ENCODE data around the gene GAS6.

Gene GAS6

DNA sequence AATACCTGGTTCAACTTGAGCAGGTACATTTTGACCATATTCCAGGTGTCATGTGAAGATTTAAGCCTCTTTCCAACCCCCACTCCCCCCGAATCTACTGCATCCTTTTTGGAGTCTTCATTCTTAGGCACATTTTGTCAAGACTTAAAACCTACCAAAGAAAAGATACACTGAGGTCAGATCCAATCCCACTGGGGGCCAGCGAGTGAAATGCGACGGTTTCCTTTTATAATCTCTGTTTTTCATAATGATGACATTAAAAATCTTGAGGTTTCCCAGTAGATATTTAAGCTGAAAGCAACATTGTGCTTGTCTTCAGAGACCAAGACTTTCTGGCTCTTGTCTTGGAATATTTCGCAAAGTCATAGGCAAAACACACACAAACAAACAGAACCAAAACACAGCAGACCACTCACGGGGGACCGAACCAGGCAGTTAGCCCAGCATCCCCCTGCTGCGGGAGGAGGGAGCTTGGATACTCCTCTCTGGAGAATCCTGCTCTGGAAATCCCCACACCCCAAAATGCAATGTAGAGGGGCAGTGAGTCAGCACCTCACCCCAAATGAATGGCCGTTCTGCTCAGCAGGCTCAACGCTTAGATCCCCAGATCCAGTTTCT, 506 bp upstream of the GAS6 start:
- DNase-seq = peak; percentile 38

DNA sequence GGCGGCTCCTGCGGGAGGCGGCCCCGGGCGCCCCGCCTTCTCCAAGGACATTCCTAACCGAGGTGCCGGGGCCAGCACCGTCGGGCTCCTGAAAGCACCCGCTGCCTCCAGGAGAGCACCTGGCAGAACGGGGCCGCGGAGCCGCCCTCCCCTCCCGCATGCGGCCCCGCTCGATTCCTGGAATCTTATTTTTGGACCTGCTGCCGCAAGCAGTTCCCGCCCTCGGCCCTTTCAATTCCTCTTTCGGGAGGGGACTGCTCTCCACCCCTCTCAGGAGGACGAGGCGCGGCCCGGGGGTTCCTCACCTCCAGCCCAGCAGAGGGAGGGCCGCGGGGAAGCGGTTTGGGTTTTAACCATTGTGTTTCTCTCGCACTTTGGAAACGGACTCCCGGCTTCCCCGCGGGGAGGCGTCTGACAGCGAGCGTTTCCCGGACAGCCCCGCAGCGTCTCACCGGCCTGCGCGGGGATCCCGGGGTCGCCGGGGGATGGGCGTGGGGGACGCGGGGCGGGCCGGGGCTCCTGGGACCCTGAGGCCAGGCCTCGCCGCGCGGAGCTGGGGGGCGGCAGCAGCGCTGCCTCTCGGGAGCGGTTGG, 849 bp downstream of the GAS6 start:
- peak; percentile 54 for DNase-seq

DNA sequence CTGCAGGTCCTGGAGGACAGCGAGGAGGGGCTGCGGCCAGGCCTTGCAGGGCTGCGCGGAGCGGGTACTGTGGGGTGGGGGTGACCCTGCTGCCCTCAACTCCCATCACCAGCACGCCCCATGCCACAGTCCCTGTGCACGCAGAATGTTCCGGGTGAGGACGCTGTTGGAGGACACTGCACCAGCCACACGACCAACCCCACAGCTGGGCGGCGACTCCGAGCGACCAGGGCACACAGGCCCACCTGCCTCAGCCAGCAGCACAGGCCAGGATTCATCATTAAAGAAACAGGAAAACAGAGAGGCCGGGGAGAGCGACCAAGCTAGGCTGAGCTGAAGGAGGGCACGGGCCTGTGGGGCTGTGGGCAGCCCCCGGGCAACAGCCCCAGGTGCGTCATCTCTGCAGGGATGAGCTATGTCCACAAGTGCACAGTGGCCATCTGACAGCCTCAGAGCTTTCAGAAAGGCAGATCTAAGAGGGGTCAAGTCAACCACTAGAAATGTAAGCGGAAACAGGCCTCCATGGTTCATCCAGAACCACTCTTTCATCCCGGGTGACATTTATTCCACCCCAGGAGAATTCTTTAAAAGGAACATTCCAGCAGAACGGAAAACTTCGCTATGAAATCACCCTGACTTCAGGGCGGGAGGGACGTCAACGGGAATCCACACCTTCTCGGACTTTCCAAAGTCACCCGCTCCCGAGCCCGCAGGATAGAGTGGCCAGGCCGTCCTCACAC, 1.5 kb downstream of the GAS6 start:
- no peak for DNase-seq

DNA sequence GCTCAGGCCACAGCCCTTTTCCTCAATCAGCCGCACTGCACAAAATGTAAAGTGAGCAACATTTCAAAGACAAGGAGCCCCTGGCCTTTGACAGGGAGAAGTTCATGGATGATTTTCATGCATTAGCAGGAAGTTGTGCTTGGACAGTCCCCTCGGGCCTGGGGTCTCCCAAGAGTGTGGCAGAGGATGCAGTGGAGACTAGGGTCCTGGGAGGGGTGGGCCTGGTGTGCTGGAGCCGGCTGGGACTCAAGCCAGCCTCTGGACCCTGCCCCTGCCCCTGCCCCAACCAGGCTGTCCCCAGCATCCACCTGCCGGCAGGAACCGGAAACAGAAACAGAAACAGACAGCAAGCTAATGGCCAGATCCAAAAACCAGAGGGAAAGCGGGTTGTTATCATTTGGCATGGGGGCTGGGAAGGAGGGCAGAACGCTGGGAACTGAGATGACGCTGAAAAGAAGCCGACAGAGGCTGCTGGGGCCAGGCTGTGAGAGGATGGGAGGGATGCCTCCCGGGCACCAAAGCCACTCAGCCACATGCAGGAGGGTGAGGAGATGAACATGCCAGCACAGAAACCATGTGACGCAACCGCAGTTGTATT, 2.3 kb downstream of the GAS6 start:
- no peak for DNase-seq

DNA sequence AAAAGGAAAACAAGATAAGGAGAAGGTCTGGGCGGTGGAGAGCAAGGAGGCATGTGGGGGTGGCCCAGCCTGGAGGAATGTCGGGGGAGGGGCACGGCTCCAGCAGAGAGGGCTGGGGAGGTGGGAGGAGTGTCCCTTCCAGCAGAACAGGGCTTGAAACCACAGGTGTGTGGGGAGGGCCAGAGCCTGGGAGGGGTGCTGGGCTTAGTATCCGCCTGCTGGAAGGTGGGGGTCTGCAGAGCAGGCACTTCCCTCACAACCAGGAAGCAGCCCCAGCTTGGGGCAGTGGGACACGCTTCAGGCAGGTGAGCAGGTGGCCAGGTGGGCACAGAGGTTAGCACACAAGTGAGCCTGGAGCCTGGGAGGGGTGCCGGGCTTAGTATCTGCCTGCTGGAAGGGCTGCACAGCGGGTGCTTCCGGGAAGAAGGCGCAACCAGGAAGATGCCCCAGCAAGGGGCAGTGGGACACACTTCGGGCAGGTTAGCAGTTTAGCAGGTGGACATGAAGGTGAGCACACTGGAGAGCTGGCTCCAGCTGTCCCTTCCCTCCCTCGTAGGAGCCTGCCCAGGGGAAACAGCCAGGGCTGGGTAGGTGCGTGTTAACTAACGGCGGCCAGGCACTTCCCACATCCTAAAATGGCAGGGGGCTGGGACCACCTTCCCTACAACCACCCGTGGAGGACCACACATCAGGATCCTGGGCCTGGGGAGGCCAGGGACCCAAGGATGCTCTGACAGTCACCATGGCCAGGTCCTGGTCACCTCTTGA, 3.0 kb downstream of the GAS6 start:
- no peak for DNase-seq

DNA sequence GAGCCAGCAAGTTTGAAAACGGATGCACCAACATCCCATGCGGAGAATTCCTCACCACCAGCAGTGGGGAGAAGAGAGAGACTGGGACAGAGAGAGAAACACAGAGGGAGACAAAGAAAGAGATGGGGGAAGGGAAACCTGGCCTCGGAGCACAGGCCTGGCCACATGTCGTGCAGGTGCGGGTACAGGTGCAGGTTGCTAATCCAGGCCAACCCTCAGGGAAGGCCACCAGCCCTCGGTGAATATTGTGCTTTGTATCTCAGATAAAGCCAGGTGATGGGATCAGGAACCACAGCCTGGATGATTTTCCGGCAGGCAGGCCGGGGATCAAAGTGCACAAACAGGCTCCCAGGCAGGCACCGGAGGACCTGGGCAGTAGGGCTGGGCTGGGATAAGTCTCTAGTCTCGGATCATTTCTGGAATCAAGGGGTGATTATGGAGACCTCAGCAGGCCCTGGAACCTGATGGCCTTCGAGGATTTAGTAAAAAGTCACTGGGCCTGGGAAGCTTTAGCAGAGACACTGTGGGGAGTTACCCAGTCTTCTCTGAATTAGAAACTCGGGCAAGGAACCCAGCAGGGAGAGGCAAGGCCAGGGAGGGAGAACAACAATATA, 3.7 kb downstream of the GAS6 start:
- no peak for DNase-seq

DNA sequence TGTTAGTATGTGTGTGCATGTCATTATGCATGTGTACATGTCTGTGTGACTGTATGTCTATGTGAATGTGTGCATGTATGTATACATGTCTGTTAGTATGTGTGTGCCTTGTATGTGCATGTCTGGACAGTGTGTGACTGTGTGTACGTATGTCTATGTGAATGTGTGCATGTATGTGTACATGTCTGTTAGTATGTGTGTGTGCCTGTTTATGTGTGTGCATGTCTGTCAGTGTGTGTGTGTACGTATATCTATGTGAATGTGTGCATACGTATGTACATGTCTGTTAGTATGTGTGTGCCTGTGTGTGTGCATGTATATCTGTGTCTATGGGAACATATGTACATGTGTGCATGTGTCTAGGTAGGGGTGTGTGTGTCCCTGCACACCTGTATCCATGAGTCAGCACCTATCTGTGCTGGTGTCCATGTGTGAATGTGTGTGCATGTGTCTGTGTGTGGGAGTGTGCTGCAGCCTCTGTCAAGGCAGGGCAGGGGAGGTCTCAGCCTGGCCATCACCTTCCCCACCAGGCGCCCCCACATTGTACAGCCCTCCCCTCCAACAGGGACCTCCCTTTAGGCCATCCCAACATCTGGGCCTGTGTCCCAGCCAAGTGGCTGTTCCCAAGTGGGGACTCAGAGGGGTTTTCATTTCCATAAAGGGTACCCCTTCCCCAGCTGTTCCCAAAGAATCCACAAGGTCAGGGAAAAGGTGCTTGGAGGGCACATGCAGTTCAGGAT, 4.4 kb downstream of the GAS6 start:
- DNase-seq = no peak

DNA sequence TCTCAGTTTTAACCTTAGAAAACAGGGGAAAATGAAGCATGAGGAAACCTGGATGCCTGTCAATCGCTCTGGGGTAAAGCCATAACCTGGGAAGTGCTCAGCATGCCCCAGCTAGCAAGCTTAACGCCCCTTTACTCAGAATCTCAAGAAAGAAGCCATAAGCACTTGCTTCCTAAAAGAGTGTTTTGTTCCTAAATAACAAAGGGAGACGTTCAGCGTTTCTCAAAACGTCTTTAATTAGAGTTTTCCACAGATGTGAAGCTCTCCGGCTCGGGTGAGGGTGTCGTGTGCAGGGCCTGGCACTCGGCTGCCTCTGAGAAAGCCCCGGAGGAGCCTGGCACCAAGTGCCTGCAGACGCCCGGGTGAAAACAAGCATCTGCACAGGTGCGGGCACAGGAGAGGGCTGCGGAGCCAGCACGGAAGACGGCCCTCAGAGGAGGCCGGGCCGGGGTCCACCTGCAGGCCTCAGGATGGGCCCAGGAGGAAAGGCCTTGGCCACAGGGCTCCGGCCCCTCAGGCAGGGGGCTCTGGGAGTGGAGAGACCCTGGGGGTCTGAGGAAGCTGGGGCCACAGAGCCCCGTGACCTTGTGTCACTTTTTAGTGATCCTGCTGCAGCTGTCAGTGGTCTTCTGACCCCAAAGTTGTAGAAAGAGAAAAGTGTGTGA, 6.2 kb downstream of the GAS6 start:
- DNase-seq = no peak

DNA sequence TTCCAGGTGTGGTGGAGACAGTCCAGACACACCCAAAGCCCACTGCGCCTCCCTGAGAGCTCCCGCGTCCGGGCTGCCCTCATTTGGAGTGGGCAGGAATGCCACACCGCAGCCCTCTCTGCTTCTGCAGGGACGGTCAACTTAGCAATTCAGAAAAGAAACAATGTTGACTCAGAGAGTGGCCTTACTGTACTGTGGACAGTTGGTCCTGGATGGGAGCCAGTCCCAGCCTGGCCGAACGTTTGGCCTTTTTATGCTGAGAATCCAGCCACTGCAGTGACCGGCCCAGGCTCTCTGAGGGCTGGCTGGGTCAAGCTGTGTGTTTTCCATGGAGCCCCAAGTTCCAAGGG, 7.2 kb downstream of the GAS6 start:
- DNase-seq = no peak

DNA sequence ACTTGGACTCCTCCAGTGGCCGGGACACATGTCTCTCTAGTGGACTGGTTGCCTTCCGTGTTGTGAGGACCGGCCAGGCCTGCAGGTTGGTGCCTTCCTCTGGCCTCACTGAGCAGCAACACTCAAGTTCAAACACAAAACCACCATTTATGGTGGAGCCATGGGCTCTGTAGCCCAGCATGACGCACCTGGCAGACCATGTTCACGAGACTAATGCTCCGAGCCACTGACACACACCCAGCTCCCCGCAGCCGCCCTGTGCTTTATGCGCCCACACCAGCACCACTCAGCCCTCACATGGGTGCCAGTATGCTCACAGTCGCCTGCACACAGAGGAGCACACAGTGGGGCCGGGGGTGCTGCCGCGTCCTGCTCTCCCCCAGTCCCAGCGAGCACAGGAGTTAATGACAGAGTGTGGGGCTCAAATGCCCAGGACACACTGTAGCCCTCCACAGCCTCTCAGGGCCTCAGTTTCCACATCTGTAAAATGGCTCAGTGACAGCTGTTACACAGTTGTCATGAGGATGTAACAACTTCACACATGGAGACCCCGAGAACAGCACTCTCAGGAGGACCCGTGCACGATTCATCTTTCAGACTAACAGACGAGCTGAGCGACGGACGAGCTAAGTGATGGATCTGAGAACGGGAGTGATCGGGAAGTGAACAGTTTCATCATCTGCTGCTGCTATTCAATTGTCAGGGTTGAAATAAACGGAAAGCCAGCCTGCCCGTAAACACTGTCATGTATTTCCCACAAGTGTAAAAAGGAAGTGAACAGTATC, 7.8 kb downstream of the GAS6 start:
- no peak for DNase-seq

DNA sequence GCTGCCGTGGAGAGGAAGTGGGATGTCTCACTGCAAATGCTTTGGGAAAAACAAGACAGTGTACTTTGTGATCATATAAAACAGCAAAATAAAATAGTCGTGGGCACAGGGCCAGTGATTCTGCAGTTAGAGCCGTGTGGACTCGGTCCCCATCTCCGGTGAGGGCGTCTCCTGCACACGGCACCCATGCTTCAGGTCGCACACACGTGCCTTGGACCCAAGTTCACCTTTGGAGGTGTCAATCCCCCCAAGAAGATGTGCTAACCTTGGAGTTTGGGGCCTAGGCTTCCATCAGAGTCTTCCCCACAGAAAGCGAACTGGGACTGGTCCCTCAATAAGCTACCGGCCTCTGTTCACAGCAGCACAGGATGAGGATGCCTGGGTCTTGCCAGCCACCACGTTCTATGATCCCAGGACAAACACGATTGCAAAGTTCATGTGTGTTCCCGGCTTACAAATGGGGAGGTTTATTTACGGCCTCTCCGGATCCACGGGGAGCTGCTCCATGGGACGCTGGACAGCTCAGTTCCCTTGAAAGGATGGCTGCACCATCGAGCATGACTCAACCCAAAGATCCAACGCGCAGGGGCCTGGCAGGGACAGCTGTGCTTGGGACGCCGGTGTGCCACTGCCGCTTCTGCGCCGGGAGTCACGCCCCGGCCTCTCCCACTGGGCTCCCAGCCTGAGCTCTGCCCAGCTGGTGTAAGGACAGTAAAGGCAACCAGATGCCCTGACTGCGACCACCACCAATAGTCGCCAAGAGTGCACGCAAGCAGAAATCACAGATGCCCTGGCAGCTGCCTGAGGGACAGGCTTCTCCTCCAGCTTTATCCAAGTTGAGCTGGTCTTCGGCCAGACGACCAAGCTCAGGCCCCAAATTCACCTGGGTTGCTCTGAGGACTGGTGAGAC, 8.6 kb downstream of the GAS6 start:
- no peak for DNase-seq

DNA sequence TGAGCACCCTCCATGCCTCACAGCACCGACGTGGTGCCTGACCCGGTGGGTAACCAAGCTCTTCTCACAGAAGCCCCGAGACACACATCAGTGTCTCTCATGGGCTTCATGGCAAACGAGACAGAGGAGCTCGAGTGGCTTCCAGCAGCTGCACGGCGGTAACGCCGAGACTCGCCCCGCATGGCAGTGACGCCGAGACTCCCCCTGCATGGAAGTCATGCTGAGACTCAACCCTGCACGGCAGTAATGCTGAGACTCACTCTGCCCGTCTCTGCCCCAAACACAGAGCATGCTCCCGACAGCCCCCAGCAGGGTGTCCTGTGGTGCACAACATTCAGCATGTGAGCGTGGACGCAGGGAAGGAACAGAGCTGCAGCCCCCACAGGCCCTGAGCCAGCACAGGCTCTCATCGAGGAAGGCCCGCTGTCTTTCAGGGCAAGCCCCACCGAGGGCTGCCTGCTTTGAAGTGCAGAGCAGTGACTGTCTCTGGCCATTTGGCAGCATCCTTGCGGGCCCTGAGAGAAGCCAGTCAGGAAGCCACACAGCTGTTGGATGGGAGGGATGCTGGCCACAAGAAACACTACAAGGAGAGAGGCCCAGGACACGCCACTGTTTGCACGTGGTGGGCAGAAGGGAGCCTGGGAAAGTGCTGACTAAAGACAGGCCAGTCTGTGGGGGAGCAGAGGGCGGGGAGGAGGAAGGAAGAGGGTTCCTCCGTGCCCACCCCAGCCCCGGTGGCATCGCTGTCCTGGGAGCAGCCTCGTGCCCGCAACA, 9.5 kb downstream of the GAS6 start:
- DNase-seq = no peak

DNA sequence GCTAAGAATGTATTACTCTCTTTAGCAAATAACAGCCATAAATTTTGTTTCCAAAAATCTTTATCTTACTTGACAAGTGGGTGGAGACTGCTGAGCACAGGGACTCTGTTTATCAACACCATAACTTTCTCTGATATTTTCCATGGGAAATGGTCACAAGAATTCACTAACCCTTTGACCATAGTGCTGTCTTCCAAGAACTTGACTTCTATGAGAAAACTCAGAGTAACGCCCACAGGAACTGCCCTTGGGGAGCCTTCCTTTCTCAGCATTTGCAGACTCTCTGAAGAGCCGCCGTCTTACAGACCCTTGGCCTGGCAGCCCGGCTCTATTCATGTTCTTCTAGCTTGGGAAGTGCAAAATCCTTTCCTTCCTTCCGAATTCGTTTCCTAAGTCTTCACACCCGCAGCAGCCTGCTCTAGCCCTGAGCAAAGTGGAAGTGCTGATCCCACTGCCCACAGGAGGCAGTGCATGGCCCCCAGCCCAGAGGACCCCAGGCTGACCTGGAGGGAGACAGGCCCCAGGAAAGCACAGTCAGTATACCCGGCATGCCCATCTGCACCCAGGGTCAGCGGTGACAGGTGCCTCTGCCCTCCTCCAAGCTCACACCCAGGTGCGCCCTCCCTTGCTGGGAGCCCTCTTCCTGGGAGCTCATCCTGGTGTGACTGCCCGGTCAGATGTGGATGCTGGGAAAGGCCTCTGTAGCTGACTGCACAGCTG, 10.2 kb downstream of the GAS6 start:
- DNase-seq = no peak

DNA sequence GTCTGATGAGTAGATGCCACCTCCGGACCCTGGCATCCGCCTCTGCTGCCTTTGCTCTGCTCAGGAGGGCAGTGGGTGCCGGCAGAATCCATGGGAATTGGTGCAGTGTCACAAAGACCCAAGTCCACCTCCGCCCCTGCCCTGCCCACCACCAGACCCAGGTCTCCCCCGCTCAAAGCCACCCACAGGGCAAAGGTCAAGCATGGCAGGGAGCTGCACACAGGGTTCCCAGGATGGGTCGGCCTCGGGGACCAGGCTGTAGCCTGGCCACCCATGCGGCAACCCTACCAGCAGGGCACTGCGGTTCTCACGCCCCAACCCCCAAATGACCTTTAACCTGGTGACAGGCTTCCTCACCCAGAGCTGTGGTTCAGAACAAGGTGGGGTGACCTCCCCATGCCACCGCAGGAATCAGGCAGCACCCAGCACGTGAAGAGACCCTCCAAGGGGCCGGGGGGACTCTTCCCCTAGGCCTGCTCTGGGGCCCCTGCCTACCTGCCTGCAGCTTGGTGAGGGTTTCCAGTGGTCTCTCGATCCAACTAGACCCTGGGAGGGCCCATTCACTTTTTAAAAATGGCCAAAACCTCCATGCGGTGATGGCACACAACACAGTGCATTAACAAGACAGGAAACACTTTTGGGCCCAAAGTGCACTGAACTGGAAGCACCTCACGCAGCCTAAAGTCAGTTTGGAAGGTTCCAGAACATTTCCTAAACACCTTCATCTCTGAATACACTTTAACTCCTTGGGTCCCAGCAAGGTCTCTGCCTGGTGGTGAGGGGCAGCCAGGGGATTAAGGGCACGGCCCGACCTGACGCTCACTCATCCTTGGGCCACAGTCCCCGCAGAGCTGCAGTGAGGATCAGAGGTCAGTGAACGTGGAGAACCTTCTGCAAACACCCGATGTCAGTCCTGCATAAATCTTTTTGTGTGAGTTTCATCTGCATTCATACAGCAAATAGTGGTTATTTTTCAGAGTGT, 11.0 kb downstream of the GAS6 start:
- DNase-seq = no peak

DNA sequence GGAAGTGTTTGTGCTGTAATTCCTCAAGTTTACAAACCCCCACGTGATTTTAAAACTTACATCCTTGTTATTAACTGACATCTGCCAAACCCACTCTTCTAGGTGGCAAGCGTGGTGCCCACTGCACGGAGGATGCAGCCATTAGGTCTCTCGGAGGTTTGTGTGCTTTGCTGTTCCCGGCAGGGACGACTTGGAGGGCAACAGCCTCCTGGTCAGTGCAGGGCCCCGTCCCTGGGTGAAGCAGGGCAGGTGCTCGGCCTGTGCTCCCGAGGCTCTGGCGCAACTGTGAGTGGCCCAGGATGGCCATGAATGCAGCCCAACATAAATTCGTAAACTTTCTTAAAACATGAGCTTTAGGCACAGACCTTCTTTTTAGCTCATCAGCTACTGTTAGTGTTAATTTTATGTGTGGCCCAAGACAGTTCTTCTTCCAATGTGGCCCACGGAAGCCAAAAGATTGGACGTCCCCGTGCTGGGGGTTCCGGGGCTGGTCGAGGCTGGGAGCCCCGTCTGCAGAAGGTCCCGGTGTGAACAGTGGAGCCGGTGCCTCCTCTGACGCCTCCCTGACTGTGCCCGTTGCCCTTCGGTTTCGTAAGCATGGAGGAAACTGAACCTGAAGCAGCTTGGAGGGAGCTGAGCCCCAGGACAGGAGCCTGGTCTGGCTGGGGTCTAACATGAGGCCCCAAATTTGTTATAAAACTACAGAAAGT, 11.9 kb downstream of the GAS6 start:
- no peak for DNase-seq

DNA sequence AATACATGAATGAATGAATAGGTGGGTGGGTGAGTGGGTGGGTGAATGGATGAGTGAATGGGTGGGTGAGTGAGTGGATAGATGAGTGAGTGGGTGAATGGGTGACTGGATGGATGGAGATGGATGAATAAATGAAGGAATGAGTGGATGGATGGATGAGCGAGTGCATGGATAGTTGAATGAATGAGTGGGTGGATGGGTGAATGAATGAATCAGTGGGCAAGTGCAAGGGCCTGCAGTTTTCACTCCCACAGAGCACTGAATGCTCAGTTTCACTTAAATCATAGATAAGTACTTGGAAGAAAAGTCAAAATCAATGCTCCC, 12.4 kb downstream of the GAS6 start:
- DNase-seq = no peak

All from NCI-H2171 treated with DMSO at 0.1 percent for 48 hours (cell line).